Hepatic stellate cell (primary cell): ENCODE results near the gene KRTAP10-9.
"Not testable (repeated sequence)": the region's sequence is repeated elsewhere in the genome, so short reads cannot be mapped to it uniquely, and the experiment has no call there.

ENCODE experiments used
- DNase-seq: peaks from one replicate; pipeline ENCODE4 v3.0.0; 2011; ENCODE audit warnings: low spot score

Gene KRTAP10-9

DNA sequence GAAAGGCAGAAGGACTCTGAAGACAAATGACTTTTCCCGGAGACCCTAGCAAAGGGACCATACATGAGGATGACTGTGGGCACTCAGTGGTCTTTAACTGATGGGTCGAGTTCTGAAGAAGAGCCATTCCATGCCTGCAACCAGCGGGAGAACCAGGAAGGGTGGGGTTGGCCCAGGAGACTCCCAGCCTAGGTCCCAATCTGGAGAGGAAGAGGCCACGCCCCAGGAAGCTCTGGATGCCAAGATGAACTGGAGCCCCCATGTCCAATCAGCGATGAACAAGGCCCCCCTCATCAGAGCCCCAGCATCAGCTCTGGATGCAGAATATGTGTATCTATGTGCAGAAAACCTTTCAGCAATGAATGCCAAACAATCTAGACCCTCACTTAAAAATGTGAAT lies 13.9 kb downstream of the KRTAP10-9 start:
- no peak for DNase-seq

DNA sequence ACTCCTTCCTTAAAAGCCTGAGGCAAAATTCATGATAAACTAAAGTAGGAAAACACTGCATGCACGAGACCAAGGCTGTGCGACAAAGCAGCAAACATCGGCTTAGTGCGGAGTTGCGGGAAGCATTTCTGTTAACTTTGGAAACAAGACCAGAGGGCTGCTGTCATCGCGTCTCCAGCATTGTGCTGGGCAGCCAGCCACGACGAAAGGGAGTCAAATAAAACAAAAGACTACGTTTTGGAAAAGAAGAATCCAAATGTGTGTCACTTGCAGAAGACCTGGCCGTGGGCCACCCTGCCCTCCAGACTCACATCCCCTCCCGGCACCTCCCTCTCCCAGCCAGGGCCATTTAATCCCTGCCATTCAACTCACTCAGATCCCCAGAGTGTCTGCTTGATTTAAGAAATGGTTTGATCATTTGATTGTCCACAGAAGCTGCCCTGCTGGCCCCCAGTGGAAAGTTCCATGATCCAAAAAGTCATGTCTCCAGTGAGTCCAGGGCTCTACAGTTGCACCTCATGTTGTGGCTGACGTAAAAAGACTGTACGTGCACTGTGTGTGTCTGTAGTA lies 16.9 kb downstream of the KRTAP10-9 start:
- no peak for DNase-seq

DNA sequence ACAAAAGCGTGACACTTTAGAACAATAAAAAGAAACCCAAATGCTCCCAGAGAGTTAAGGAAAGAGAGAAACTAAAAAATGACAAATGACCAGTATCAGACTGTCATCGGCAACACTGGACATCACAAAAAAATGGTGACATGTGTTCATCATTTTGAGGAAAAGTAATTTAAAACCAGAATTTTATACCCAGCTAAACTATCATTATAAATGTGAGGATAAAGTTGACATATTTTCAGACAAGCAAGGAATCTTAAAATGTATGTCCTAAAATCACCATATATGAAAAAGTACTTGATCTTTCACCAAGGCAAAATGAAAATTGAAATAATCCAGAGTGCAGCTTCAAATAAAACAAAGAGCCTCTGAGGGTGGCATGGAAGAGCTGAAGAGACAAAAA lies 18.0 kb downstream of the KRTAP10-9 start:
- no peak for DNase-seq

DNA sequence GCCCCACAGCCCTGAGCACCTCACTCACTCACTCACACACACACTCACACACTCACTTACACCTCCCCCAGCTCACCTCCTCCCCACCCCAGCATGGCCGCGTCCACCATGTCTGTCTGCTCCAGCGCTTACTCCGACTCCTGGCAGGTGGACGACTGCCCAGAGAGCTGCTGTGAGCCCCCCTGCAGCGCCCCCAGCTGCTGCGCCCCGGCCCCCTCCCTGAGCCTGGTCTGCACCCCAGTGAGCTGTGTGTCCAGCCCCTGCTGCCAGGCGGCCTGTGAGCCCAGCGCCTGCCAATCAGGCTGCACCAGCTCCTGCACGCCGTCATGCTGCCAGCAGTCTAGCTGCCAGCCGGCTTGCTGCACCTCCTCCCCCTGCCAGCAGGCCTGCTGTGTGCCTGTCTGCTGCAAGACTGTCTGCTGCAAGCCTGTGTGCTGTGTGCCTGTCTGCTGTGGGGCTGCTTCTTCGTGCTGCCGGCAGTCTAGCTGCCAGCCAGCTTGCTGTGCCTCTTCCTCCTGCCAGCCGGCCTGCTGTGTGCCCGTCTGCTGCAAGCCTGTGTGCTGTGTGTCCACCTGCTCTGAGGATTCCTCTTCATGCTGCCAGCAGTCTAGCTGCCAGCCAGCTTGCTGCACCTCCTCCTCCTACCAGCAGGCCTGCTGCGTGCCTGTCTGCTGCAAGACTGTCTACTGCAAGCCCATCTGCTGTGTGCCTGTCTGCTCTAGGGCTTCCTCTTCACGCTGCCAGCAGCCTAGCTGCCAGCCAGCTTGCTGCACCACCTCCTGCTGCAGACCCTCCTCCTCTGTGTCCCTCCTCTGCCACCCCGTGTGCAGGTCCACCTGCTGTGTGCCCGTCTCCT lies 19.7 kb downstream of the KRTAP10-9 start, which contains the start of gene KRTAP10-11:
KRTAP10-11 (plus strand) TSS at position 49 of the 856 bp plus-strand sequence; CDS start at position 94, 45 bp downstream.
- not testable (repeated sequence) for DNase-seq

DNA sequence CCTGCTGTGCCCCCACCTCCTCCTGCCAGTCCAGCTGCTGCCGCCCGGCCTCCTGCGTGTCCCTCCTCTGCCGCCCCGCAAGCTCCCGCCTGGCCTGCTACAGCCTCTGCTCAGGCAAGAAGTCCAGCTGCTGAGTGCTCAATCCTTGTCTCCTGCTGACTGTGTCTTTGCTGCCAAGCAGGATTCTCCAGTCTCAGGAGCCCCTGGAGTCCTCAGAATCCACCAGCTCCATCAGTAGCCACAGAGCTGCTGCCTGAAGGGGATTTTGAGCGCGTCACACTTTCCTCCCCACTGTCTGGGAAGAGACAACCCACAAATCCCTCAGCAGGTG lies 20.3 kb downstream of the KRTAP10-9 start:
- no peak for DNase-seq

DNA sequence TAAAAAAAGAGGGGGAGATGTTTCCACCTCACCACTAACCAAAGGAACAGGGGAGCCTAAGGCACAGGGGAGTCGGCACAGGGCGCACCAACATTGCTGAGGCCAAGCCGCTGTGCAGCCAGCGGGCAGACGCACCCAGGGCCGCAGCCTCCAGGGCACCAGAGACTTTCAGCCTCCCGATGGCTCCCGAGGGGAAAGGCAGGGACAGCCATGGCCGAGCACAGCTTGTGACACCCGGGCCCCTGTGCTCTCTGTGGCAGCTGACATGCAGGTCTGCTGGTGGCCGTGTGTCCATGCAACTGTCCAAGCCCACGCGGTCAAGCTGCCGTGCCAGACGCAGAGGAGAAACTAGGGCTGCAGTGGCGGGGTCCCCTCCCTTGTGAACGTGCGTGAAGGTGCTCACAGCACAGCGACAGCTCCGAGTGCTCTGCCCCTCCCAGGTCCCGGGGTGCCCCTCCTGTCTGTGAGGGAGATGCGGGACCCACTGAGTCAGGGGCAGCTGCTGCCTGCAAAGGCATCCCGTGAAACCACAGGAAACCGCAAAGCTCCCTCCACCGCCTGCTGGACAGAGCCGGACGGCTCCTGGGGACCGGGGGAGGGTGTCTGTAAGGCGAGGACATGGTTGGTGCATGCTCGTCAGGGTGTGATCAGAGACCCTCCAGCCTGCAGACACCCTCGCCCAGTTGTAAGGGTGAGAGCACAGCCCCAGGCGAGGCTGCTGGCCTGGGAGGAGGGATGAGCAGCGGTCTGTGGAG lies 21.8 kb downstream of the KRTAP10-9 start:
- no peak for DNase-seq

DNA sequence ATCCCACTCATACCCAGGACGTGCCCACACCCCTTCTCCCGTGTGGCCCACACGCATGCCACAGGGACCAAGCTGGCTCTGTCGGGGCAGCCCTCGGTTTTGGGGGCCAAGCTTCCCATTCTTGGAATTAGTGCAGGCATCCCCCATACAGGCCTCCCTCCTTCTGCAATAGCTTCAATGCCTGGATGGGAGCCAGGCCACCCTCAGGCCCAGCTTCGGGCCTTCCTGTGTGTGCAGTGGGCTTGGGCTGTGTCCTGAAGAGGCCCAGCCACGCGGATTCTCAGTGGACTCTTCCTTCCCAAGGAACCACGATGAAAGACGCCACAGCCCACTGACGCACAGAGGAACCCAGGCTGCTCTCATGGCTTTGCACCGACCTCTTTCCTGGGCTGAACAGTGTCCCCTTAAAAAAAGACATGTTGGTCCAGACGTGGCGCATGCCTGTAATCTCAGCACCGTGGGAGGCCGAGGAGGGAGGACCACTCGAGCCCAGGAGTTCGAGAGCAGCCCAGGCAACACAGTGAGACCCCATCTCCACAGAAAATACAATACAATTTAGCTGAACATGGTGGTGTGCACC lies 22.7 kb downstream of the KRTAP10-9 start:
- DNase-seq = no peak

DNA sequence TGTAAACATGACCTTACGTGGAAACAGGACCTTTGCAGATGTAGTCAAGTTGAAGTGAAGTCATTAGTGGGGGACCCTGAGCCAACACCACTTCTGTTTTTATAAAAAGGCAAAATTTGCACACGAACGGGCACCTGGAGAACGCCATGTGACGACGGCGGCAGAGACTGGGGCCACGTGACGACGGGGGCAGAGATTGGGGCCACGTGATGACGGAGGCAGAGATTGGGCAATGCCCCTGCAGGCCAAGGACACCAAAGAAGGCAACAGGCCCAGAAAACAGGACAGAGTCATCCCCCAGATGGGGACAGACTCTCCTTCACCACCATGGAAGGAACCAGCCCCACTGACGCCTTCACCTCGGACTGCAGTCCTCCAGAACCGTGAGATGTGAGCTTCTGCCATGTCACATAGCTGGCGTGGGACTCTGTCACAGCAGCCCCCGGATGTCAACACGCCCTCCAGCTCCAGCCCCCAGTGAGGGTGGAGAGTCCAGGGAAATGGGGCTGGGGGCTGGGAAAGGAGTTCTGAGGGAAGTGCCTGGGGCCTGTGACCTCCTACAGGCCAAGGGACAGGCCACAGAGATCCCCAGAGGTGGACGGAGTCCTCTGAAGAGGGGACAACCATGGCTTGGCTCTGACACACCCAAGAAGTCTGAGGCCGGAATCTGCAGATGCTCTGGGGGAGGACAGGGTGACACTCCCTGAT lies 23.5 kb downstream of the KRTAP10-9 start:
- no peak for DNase-seq

DNA sequence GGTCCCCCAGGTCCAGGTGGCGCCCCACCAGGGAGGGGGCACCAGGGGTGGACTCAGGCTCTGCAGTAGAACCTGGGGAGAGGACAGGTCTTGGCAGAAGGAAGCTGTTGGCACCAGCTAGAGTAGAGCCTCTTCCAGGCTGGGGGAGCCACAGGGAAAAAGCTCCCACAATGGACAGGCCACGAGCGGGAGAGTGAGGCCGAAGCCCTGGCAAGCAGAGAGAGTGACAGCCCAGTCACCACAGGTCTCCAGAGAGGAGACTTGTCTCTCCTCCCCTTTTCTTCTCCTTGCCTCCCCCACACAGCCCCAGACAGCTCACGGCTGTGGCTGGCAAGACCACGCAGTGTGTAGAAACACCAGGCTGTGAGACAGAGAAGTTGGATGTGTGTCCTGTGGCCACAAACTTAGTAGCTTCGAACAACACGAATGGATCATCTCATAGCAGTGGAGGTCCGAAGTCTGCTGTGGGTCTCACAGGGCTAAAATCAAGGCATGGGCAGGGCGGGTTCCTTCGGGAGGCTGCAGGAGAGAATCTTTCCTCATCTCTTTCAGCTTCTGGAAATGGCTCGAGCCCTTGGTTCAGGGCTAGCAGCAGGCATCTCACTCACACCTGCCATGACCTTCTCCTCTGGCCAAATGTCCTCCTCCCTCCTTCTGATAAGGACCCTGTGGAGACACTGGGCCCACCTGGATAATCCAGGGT lies 24.2 kb downstream of the KRTAP10-9 start:
- DNase-seq = no peak

DNA sequence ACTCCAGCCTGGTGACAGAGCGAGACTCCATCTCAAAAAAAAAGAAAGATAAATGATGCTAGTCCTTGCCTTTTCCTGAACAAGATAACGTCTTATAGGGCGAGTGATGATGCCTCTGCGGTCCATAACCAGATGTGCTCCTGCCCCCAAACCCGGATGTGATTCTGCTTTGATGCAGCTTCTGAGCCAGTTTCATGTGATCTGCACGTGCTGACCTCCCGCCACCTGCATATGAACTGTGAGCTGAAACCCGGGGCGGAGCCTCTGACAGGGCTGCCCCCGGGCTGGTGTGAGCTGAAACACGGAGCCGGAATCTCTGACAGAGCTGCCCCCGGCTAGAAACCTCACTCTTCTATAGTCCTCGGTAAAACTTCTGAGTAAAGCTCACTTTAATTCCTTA lies 26.2 kb downstream of the KRTAP10-9 start:
- DNase-seq = no peak

DNA sequence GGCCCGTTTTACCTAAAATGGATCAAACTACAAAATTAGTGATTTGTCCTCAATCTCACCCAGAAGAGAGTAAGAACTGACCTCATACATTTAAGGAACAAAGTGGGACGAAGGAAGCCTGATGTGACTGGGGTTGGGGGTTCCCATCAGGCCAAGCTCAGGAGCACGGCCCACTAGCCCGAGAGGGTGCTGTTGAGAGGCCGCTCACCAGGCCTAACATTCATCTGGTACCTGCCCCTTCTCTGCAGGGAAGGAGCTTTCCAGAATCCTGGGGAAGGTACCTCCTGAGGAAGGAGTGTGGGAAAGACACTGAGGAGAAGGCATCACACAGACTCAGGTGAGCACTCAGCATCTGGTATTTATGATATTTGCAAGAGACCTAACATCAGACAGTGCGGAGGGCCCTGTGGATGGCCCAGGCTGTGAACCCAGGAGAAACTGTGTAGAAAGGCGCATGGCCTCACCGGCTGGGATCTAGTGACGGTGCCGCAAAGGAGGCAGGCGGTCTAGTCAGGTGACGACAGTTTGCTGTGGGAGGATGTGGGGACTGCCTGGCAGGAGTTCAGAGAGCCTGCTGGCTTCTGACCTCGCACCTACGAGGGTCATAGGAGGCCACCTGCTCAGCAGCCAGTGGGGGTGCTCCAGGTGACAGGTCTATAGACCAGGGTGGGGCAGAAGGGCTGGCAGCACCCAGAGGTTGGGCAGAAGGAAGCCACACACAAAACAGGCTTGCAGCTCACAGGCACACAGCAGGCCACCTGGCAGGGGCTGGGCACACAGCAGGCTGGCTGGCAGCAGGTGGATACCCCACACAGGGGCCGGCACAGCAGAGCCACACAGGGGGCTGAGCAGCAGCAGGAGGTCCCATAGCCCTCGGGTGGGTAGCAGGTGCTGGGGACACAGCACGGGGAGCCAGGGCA lies 27.0 kb downstream of the KRTAP10-9 start:
- no peak for DNase-seq

DNA sequence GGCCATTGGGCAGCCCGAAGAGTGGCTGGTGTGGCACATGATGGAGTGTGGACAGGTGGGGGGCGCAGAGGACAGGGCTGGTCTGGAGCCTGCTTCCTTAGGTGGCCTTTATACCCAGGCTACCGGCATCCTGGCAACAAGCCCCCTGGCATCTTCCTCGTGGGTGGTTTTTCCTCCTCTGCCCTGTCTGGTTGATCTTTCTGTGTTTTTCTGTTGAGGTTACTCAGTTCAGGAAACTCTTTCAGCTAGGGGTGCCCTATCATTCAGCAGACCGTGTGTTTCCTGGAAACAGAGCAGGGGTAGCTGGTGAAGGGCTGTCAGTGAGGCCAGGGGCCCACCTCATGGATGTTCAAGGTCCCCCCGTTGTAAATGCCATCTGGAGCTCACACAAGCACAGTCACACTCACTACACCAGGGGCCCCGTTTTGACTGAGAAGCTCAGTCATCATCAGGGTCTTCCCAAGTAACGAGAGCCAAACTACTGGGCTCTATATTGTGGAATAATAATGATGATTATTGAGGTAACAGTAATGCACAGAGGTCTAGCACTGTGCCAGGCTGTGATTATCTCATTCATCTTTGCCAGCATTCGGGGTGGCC lies 27.8 kb downstream of the KRTAP10-9 start, which contains the start of gene KRTAP12-4:
KRTAP12-4 (minus strand) TSS at position 84 of the 600 bp plus-strand sequence; CDS start at position 39, 45 bp downstream.
- no peak for DNase-seq

DNA sequence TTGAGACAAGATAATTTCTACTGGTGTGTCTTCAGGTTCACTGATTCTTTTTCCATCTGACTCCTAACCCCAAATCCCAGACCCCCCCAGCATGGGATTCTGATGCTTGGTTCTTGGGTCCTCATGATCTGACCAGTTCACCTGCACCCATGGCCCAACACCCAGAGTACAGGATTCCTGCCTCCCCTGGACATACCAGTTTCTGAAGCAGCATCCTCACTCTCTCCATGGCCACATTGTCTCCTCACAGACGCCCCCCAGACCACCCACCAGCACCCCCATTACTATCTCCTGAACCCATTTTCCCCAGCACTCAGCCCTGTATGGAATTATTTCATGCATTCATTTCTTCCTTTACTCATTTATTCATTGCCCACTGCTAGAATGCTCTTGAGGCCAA lies 30.0 kb downstream of the KRTAP10-9 start:
- DNase-seq = no peak

DNA sequence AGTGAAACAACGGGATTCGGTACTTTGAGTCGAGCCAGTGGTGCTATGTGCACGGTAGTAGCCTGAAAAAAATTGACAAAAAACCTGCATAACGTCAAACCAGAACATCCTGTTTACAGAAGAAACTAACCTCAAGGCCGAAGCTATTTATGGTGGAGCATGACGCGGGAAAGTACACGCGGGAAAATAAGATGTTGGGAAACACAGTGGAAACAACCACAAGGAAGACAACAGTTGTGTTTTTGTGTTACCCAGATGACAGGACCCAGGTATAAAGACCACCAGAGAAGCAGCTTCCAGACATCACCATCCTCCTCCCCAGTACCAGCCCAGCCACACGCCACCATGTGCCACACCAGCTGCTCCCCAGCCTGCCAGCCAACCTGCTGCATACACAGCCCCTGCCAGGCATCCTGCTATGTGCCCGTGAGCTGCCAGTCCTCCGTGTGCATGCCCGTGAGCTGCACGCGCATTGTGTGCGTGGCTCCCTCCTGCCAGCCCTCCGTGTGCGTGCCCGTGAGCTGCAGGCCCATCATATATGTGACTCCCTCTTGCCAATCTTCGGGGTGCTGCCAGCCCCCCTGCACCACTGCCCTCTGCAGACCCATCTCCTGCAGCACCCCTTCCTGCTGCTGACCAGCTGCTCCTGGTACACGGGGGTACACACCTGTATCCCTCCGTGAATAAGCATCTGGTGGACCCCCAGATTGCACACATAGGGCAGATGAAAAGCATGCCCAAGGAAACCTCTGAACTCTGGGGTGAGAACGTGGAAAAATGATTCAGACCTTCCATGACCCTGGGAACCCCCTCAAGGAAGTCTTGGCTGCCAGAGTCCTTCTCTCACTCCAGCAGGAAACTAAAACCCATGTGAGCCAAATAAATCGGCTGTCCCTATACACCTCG lies 31.0 kb downstream of the KRTAP10-9 start, which contains the start of gene KRTAP12-3:
KRTAP12-3 (plus strand) TSS at position 298 of the 906 bp plus-strand sequence; CDS start at position 346, 48 bp downstream.
- DNase-seq = no peak

DNA sequence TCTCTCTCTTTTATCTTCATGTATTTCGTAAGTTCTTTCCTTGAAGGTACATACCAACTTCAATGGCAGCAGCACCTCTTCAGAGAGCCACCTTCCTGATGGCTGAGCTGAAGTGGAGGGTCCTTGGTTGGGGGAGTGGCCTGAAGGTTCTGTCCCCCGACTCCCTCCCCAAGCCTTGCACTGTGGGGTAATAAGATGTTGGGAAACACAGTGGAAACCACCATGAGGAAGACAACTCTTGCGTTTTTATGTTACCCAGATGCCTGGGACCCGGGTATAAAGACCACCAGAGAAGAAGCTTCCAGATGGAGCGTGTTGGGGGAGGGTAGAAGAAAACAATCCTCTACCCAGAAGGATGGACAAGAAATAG lies 31.6 kb downstream of the KRTAP10-9 start:
- no peak for DNase-seq

DNA sequence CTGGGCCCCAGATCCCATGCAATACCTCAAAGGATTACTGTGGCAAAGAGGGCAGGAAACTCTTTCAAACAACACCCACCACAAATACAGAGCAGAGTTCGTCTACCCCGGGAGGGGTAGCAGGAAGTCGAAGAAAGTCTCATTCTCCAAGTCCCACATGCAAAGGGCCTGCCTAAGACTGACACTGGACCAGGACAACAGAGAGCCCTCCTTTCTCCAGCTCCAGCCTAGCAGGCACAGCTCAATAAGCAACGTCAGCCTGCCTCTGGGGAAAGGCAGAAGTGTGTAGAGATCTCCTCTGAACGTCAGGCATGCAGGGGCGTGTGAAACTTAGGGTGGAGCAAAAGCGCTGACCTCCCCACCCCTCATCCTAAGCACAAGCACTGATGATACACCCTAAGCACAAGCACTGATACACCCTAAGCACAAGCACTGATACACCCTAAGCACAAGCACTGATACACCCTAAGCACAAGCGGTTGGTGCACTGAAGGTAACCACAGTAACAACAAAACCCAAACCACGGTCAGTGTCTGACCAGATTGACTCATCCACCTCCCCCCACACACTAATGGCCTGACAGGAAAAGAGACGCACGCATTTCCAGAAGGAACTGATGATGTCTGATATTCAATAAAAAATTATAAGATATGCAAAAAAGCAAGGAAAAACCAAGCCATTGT lies 32.2 kb downstream of the KRTAP10-9 start:
- no peak for DNase-seq

DNA sequence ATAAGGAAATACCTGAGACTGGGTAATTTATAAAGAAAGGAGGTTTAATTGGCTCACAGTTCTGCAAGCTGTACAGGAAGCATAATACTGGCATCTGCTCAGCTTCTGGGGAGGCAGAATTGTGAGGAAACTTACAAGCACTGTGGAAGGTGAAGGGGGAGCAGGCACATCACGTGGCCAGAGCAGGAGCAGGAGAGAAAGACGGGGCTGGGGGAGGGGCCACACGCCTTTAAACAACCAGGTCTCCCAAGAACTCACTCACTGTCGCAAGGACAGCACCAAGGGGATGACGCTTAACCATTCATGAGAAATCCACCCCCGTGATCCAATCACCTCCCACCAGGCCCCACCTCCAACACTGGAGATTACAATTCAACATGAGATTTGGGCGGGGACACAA lies 34.7 kb downstream of the KRTAP10-9 start:
- not testable (repeated sequence) for DNase-seq

DNA sequence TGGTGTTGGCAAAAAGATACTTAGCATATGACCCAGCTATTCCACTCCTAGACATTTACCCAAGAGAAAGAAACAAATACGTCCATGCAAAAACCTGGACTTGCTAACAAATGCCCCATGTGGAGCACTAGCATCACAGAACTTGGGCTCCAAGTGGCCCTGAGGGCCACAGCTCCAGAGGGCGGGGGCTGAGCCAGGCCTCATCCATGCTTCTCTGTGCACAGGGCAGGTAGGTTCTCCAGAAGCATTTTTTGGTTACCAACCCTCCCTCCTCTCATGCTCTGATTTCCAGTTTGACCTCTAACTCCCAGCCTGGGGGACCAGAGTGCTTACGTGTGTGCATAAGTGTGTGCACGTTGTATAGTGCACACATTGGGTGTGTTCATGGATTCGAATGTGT lies 37.8 kb downstream of the KRTAP10-9 start:
- DNase-seq = no peak
